ENCODE results near the gene NEDD4L.

DNA sequence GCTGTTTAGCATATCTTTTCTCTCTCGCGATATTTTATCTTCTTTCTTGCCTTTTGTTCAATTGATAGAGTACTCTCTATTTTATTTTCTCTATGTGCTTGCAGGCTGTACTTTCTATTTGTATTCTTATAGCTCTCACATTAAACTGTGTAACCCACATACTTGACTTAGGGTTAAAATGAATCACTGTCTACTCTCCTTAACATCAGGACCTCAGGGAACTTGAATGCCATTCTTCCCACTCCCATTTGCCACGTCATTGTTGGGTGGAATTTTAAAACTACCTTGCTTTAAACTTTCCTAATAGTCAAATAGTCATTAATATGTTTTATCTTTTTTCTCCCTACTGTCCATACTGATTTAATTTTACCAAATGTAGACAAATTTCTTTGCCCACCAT is 315.2 kb downstream of the NEDD4L start:
- TF ChIP-seq LEF1 (IDR thresholded peaks at IDR 0.05; ENCODE audit: borderline replicate concordance) (no peak), ZNF384 (IDR thresholded peaks at IDR 0.05) (no peak)
